SK-N-DZ (cell line): ENCODE results near the gene GPR17.

Experiments used
- DNase-seq: peaks from one replicate; pipeline ENCODE4 v3.0.0-alpha.2; 2015; ENCODE audit warnings: low spot score

Gene GPR17

DNA sequence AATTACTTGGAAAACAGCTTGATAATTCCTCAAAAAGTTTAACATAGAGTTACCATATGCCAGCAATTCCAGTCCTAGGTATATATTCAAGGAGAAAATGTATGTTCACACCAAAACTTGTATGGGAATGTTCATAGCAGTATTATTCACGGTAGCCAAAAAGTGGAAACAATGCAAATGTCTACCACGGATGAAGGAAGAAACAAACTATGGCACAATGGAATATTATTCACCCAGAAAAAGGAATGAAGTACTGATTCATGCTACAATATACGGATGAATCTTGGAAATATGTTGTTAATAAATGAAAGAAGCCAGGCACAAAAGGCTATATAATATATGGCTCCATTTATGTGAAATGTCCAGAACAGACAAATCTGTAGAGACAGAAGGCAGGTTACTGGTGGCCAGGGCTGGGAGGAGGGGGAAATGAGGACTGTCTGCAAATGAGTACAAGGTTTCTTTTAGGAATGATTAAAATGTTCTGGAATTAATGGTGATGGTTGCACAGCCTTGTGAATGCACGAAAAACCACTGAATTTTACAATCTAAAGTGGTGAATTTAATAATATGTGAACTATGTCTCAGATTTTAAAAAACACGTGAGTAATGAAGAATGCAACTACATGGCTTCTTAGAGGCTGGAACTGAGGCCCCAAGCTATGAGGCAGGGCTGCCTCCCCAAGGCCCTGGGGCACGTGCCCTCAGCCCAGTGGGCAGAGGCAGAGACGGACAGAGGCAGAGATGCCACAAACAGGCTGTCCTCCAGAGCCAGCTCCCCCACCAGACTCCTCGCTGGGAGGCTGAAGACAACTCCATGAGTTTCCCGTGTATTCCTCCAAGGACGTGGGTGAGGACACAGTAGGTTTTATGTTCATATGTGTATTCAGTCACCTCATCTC is 24.4 kb downstream of the GPR17 start:
- DNase-seq: no peak

GRCh38 chr2:127670957-127671290 is 25.0 kb downstream of the GPR17 start:
- no peak for DNase-seq

GRCh38 chr2:127671557-127672302 is 25.8 kb downstream of the GPR17 start:
- DNase-seq: no peak

GRCh38 chr2:127672341-127673224 is 26.6 kb downstream of the GPR17 start:
- DNase-seq: no peak

- no peak for DNase-seq
These were observed 27.5 kb downstream of the GPR17 start for GRCh38 chr2:127673291-127674069.

- DNase-seq: no peak
These were observed 28.6 kb downstream of the GPR17 start for GRCh38 chr2:127674241-127675209.

- no peak for DNase-seq
These were observed 29.6 kb downstream of the GPR17 start, which contains the start of gene LIMS2 for GRCh38 chr2:127675331-127676261. Gene LIMS2, minus strand, starts transcription at chr2:127675530. Its CDS starts 506 bp downstream, at chr2:127675024.

DNA sequence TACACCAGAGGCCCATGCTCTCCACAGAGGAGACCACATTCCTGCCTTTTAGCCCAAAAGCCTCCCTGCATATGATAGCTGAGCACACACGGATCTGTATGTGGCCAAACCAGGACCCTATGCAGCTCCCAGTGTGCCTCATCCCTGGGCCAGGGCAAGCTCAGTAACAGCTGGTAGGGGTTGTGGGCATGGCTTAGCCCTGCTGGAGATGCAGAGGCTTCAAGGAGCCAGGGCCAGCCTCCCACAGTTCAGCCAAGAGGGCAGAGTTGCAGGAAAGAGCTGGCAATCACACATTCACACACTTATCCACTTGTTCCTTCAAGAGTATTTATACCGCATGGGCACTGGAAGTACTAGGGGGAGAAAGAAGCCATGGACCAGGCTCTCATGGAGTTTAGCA is 31.0 kb downstream of the GPR17 start:
- DNase-seq: no peak

DNA sequence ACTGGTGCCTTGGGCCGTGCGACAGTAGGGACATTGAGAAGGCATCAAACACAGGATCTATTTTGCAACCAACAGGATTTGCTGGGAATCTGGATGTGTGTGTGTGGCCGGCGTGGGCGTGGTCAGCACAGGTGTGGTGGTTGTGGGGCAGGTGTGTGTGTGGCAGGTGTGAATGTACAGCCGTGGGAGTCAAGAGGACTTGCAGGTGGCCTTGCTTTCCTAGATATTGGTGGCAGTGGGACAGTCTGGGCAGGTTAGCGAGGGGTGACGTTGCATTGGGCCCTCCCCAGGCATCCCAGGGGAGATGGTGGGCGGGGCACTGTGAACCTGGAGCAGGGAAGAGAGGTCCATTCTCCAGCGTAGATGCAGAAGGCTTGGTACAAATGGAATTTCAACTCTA is 32.6 kb downstream of the GPR17 start:
- no peak for DNase-seq

- DNase-seq: no peak
These were observed 33.0 kb downstream of the GPR17 start for GRCh38 chr2:127678991-127679390.

GRCh38 chr2:127679680-127680361 is 33.9 kb downstream of the GPR17 start:
- no peak for DNase-seq

DNA sequence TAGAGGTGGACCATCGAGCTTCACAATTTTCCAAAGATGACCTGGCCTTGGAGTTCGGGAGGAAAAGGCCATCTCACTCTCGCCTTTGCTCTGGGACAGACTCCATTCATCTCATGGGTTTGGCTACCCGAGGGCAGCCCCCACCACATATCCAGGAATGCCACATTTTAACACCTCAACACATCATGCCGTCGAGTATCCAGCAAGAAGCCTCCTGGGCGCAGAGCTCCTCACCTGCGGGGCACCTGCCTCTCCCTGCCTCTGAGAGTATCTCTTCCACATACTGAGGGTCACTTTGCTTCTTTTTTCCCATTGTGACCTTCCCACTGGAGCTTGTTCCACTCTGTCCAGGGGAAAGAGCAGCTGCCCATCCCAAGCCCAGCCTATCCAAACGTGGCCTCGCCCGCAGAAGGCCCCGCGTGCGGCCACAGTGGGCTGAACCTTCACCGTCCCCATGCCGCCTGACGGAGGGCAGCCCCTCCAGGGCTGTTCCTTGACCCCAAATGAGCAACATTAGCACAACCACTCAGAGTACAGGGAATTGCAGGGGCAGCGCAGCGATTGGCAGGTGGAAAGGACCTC is 34.8 kb downstream of the GPR17 start:
- DNase-seq: no peak

DNA sequence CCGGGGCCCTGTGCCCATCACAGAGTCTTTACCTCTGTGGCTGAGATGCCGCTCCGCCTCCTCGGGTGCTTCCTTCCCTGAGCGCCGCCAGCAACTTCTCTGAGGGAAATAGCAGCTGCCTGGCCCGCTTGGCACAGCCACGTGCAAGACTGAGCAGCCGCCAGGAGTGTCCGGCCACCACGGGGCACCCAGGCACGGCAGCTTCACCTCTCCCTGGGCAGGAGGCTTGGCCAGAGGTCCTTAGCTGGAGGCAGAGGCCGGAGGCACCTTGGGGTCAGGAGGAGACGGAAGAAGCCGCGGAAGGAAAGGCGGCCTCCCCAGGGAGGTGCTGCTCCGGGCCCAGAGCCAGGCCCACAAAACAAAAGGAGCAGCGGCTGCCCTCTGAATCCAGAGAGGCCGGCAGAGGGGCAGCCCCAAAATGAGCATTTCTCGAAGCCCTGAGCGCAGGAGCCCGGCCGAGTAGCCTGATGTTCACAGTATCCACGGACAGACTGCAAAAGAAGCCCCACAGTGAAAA is 35.4 kb downstream of the GPR17 start:
- DNase-seq: no peak

- DNase-seq: no peak
These were observed 36.3 kb downstream of the GPR17 start for GRCh38 chr2:127681976-127682857.

- DNase-seq: no peak
These were observed 37.1 kb downstream of the GPR17 start for GRCh38 chr2:127683056-127683455.

GRCh38 chr2:127683757-127684156 is 37.8 kb downstream of the GPR17 start:
- DNase-seq: no peak
